VCaP (cell line): ENCODE measurements around the gene LSMEM2.
A peak's percentile ranks its signal among the peaks of the same experiment; 100 is the strongest.
"Not testable (repeated sequence)": the region's sequence is repeated elsewhere in the genome, so short reads cannot be mapped to it uniquely, and the experiment has no call there.

Source experiments
- H3K27ac ChIP-seq: fragments of 450-650 bp; 2 replicates; pipeline ENCODE4 v1.5.1; 2017
- CTCF ChIP-seq: fragments of 450-650 bp; conservative IDR thresholded peaks from 2 replicates; pipeline ENCODE4 v1.5.1; 2017; ENCODE audit warnings: mild to moderate bottlenecking, moderate library complexity

The LSMEM2 gene

GRCh38 chr3:50271314-50271936, 7.5 kb upstream of the LSMEM2 start:
- H3K27ac ChIP-seq: no peak overlapping the region
- TF ChIP-seq CTCF: no peak

GRCh38 chr3:50272538-50272910, 6.4 kb upstream of the LSMEM2 start:
- not testable (repeated sequence) for H3K27ac ChIP-seq

- peak; percentile 98 for TF ChIP-seq CTCF
- H3K27ac ChIP-seq: peak overlapping the region; percentile 13; the same call in 1 of the 2 replicates
These were observed 5.8 kb upstream of the LSMEM2 start for GRCh38 chr3:50272911-50273688.

- no peak overlapping the region for H3K27ac ChIP-seq
- no peak for TF ChIP-seq CTCF
These were observed 5.2 kb upstream of the LSMEM2 start for GRCh38 chr3:50273689-50274065.

GRCh38 chr3:50274371-50275104, 4.3 kb upstream of the LSMEM2 start:
- peak; percentile 85 for TF ChIP-seq CTCF
- H3K27ac ChIP-seq: no peak overlapping the region

- no peak for TF ChIP-seq CTCF
- no peak overlapping the region for H3K27ac ChIP-seq
These were observed 3.5 kb upstream of the LSMEM2 start for GRCh38 chr3:50275141-50275995.

- TF ChIP-seq CTCF: no peak
These were observed 2.7 kb upstream of the LSMEM2 start for GRCh38 chr3:50275996-50276761.

More at GRCh38 chr3:50275996-50276761, 2.7 kb upstream of the LSMEM2 start:
- no peak overlapping the region for H3K27ac ChIP-seq
